HG03108 (cell line): ENCODE measurements around the gene EYS.

Experiments
- ATAC-seq: cut with Tn5 transposase; IDR thresholded peaks from one replicate; pipeline ENCODE4 v1.9.1; 2021; ENCODE audit warnings: moderate library complexity; ENCODE audit not compliant: unreplicated experiment

The EYS gene

DNA sequence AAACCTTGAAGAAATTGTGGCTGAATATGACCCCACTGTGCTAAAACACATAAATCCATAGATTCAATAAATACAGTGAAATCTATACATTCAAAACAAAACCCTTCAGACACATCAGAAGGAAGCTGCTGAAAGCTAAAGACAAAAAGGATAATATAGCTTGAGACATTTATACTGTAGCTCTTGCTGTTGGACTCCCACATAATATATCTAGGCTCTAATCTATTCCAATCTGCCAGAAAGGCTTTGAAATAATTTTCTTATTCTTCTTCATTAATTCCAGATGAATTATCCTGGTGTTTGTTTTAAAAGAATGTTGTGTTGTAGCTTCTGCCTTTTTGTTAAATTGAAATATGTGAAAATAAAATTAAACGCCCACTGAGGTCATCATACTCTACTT is 454.0 kb downstream of the EYS start:
- no peak for ATAC-seq

- no peak for ATAC-seq
These were observed 458.9 kb downstream of the EYS start for GRCh38 chr6:65248101-65248610.

DNA sequence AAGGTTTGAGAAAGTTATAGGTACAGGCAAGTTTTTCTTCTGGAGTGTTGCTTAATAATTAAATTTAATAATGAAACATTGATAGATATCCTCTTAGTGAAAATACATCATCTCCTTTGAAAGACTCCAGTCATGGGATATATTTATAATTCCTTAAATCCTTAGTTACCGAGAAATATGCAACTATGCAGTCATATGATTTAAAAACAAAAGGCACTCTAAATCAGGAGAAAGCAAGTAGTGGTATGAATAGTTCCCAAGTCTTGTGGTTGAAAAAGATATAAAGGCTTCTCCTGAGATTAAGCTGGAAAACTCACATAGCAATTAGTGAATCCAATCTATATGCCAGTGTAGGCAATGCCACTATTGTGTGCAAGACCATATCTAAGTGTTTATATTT is 475.4 kb downstream of the EYS start:
- no peak for ATAC-seq

DNA sequence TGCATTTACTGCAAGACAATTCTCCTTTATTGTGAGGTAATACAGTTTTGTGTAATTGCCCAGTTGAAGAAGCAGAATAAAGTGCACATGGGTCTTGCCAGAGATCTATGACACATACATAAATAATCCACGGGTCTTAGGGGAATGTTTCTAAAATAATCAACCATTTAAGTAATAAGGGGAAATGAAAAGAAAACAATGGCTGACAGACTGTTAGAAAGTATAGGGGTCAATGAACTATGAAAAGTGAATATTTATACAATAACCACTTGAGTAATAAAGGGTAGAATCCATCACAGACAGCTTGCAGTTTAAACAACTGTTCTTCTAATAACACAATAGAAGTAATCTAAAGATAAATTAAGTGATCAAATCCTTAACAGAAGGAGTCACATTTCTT is 477.2 kb downstream of the EYS start:
- ATAC-seq = no peak

- no peak for ATAC-seq
These were observed 485.9 kb downstream of the EYS start for GRCh38 chr6:65221153-65221552.

DNA sequence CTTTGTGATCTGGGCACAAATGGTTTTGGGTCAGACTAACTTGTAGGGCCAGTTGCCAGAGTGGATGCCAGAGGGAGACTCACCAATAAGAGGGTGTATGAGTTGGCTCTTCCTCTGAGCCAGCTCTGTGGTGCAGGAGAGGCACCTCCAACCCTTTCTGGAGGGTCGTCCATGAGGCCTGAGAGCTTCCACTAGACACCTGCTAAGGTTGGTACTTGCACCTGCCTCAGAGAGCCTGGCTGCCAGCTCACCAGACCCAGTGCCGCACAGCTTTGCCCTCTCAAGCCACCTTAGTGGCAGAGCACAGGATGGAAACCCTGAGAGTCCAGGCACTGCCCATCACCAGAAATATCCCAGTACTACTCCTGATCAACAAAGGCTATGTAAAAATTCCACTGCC is 504.3 kb downstream of the EYS start:
- ATAC-seq = no peak

DNA sequence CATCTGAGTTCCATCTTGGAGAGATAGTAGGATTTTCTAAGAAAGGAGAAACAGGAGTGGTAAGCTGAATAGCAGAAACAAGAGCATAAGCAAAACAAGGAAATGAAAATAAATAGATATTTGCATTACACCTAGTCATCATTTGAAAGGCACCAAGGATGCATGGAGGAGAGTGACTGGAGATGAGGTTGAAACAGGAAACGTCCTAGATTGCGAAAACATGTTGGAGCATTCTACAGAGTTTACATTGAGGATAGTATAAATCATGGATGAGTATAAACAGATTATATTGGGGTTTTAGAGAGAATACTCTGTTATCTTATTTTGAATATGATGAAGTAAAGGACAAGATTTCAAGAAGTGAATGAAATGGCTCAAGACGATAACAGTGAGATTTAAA is 507.3 kb downstream of the EYS start:
- no peak for ATAC-seq

- no peak for ATAC-seq
These were observed 507.9 kb downstream of the EYS start for GRCh38 chr6:65199121-65199520.

DNA sequence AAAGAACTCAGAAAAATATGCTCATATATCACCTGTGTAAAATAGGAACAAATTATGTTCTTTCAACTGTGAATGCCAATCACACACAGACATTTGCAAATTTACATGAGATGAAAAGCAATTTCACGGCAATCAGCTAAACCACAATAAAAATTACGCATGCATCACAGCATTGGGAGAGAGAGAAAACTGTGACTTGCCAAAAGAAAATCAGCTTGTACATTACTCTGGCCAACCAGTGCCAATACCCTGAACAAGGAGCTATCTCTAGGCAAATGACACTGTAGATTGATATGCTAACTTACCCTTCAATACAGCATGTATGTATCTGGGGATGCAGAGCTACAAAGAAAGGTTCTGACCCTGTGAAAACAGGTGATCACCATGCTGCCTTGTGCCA is 515.6 kb downstream of the EYS start:
- no peak for ATAC-seq

DNA sequence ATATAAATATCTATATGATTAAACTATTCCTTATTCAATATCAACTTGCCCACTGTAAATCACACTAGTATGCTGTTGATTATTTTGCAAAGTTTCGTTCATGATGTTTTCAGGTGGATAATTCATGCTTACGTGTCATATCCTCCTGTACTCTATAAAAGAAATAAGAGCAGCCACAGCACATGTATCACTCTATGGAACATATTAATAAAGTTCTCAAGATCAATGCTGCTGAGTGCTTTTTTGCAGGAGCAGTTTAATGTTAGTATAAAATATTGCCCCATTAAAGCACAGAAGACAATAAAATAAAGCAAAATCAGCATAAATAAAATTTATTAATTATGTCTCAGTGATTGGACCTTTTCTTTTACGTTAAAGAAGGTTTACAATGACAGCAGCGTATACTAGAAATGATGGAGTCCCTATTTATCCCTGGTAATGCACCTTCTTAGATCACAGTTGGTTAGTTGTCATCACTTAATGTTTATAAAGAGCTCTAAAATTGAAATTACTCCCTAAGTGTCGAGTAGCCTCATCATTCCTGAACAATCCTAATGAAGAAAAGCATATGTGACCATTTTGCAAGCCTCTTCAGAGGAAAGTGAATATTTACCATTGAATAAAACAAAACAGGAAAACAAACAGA is 517.7 kb downstream of the EYS start:
- no peak for ATAC-seq

DNA sequence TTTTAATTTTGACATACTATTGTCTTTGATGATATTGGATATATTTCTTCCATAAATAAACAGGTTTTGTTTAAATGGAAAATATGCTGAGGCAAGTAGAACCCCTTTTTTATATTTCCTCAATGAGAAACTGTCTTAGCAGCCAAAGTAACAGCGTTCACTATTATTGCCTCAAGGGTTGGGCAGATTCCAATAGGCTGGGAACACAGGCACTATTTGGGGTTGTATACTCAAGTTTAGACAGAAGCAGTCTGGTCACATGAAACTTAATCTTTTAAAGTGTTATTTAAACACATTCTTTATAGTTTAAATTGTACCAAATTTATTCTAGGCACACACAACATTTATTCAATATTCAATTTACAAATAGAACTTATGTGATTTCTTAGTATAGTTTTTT is 520.2 kb downstream of the EYS start:
- ATAC-seq = no peak

GRCh38 chr6:65182681-65183080 is 524.3 kb downstream of the EYS start:
- no peak for ATAC-seq

GRCh38 chr6:65170273-65170672 is 536.8 kb downstream of the EYS start:
- no peak for ATAC-seq

GRCh38 chr6:65161661-65162060 is 545.4 kb downstream of the EYS start:
- no peak for ATAC-seq

DNA sequence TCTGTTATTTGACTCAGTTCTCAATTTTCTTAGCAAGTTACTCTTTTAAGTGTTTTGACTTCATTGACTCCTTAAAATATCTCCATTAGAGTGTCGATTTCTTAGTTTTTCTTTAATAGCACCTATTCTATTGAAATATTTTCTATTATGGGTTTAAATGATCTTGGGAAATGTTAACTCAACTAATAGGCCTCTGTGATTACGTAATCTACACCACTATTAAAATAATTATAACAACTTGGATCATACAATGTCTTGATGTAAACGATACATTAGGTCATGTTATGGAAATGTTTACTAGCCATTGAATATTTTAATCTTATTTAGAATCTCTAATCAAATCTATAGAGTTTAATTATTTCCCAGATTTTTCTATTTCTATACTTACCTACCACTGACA is 550.0 kb downstream of the EYS start:
- no peak for ATAC-seq

DNA sequence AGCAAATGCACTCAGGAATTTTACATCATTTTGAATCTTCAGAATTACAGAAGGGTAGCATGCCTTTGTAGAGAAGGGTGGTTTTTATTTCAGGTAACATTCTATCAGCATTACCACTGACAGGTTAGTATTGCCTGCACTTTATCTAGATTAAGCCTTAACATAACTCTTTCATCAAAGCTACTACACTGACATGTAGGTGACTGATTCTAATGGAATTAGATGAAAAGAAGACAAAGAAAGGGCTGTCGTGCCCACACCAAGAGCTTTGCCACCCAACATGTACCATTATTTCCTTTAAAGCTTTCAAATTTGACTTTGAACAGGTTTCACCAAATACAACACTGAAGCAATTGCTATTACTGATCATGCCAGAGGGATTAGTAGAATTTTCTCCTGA is 551.9 kb downstream of the EYS start:
- no peak for ATAC-seq

- ATAC-seq = no peak
These were observed 557.2 kb downstream of the EYS start for GRCh38 chr6:65149841-65150240.

GRCh38 chr6:65148839-65149238 is 558.2 kb downstream of the EYS start:
- no peak for ATAC-seq

DNA sequence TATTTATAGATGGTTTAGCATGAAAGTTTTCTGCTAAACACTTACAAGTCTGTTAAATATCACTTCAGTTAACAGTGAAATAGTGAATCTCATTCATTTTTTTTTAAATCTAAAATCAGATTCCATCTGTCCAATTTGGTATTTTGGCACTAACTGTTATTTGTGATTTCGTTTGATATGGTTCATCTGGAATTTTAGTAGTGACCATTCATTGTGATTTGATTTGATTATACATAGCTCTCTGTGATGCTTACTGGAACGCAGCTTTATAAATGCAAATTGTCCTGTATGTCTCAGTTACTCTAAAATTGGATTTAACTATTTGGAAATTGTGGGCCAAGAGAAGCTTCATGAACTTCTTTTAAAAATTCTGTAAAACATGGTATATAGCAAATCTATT is 571.5 kb downstream of the EYS start:
- ATAC-seq = no peak

DNA sequence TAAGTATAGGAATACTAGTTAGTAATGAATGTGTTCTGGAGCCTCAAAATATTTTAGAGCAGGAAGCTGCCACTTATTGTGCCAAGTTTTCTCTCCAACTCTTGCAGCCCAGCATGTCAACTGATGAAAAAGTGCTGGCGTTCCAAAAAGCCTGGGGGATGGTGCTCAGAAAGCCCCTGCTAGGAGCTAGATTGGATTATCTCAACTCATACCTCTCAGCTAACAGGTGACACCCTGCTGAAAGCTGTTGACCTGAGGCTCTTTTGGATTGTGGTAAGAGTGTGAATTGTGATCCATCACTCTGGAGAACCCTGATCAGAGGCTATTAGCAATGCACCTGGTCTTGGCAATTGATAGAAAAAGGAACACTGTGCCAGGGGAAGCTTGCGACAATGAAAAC is 580.4 kb downstream of the EYS start:
- no peak for ATAC-seq

DNA sequence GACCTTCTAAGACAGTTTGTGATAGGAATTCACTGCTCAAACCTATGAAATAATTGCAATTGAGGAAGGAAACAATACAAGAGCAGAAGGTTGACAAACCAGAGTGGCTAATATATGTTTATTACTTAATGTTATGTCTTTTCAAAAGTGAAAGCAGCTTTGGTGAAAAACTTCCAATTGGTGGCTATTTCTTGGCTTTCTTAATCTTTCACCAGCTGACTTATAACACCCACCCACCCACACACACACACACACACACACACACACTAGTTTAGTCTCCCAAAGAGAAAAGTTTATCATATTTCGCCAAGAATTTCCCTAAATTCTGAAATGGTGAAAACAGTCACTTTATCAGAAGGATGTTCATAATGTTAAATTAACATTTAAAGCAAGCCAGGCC is 583.5 kb downstream of the EYS start:
- ATAC-seq = no peak

- no peak for ATAC-seq
These were observed 589.1 kb downstream of the EYS start for GRCh38 chr6:65117817-65118409.

GRCh38 chr6:65116326-65116725 is 590.7 kb downstream of the EYS start:
- no peak for ATAC-seq
